ENCODE measurements around the gene ZC3HAV1L.

- no peak for TF ChIP-seq CTCF (IDR thresholded peaks at IDR 0.05)
- no peak for TF ChIP-seq POLR2A (IDR thresholded peaks at IDR 0.05)
These were observed 40.2 kb upstream of the ZC3HAV1L start for GRCh38 chr7:139075871-139076686.
